Stimulated activated CD4-positive, alpha-beta T cell treated with anti-CD3 and anti-CD28 coated beads, Interleukin-1b, Interleukin-23, amount 100 ng/mL, for 4 hours (primary cell): ENCODE measurements around the gene KPNA4.
"Not testable (repeated sequence)": the region's sequence is repeated elsewhere in the genome, so short reads cannot be mapped to it uniquely, and the experiment has no call there.

ENCODE experiments used
- DNase-seq, 2 donors: peaks; one replicate each; pipeline ENCODE4 v3.0.0-alpha.2; 2020; ENCODE audit warnings: low read depth in 2 of 2

Gene KPNA4

GRCh38 chr3:160486459-160486869 is 78.9 kb downstream of the KPNA4 start:
- DNase-seq, result no peak

- no peak for DNase-seq
Observed at GRCh38 chr3:160482796-160483195, 82.6 kb downstream of the KPNA4 start.

- DNase-seq, result no peak
Observed at GRCh38 chr3:160481856-160482255, 83.5 kb downstream of the KPNA4 start.

- DNase-seq, result no peak
Observed at GRCh38 chr3:160480931-160481330, 84.4 kb downstream of the KPNA4 start.

- no peak for DNase-seq
Observed at GRCh38 chr3:160479376-160479775, 86.0 kb downstream of the KPNA4 start.

GRCh38 chr3:160478338-160478737 is 87.0 kb downstream of the KPNA4 start:
- no peak for DNase-seq

- no peak for DNase-seq
Observed at GRCh38 chr3:160477750-160478149, 87.6 kb downstream of the KPNA4 start.

GRCh38 chr3:160475884-160476283 is 89.5 kb downstream of the KPNA4 start:
- DNase-seq, result no peak

- DNase-seq, result no peak
Observed at GRCh38 chr3:160475153-160475552, 90.2 kb downstream of the KPNA4 start.

- no peak for DNase-seq
Observed at GRCh38 chr3:160474416-160474838, 90.9 kb downstream of the KPNA4 start.

- no peak for DNase-seq
Observed at GRCh38 chr3:160473978-160474377, 91.4 kb downstream of the KPNA4 start.

- no peak for DNase-seq
Observed at GRCh38 chr3:160473221-160473620, 92.2 kb downstream of the KPNA4 start.

- no peak for DNase-seq
Observed at GRCh38 chr3:160472344-160472743, 93.0 kb downstream of the KPNA4 start.

GRCh38 chr3:160471892-160472291 is 93.5 kb downstream of the KPNA4 start:
- DNase-seq, result no peak

GRCh38 chr3:160470181-160470580 is 95.2 kb downstream of the KPNA4 start:
- no peak for DNase-seq

GRCh38 chr3:160464971-160465370 is 100.4 kb downstream of the KPNA4 start:
- no peak for DNase-seq

GRCh38 chr3:160464321-160464720 is 101.0 kb downstream of the KPNA4 start:
- DNase-seq, result no peak

GRCh38 chr3:160460033-160460432 is 105.3 kb downstream of the KPNA4 start:
- no peak for DNase-seq

- DNase-seq, result no peak
Observed at GRCh38 chr3:160459450-160459970, 105.9 kb downstream of the KPNA4 start.

GRCh38 chr3:160458151-160458550 is 107.2 kb downstream of the KPNA4 start:
- no peak for DNase-seq

- DNase-seq, result no peak
Observed at GRCh38 chr3:160455846-160456245, 109.5 kb downstream of the KPNA4 start.

- no peak for DNase-seq
Observed at GRCh38 chr3:160454995-160455394, 110.4 kb downstream of the KPNA4 start.

- DNase-seq, result not testable (repeated sequence)
Observed at GRCh38 chr3:160452251-160452650, 113.1 kb downstream of the KPNA4 start.

GRCh38 chr3:160451602-160452001 is 113.8 kb downstream of the KPNA4 start:
- no peak for DNase-seq
